Ishikawa (cell line): ENCODE data around the gene POLR2J.

Experiments
- CEBPB ChIP-seq: IDR thresholded peaks from 2 replicates; pipeline ENCODE4 v1.6.1; 2012
- CREB1 ChIP-seq: IDR thresholded peaks from 2 replicates; pipeline ENCODE4 v1.6.1; 2012; ENCODE audit warnings: low read depth
- EP300 ChIP-seq: IDR thresholded peaks from 2 replicates; pipeline ENCODE4 v1.6.1; 2012; ENCODE audit warnings: borderline replicate concordance
- FOXM1 ChIP-seq: IDR thresholded peaks from 2 replicates; pipeline ENCODE4 v1.6.1; 2012; ENCODE audit warnings: low read depth, borderline replicate concordance
- MAX ChIP-seq: IDR thresholded peaks from 2 replicates; pipeline ENCODE4 v1.6.1; 2012
- NFIC ChIP-seq: IDR thresholded peaks from 2 replicates; pipeline ENCODE4 v1.6.1; 2012
- RAD21 ChIP-seq: IDR thresholded peaks from 2 replicates; pipeline ENCODE4 v1.6.1; 2012; ENCODE audit warnings: low read depth
- REST ChIP-seq: IDR thresholded peaks from 2 replicates; pipeline ENCODE4 v1.6.1; 2012; ENCODE audit warnings: low read depth, mild to moderate bottlenecking
- TEAD4 ChIP-seq: IDR thresholded peaks from 2 replicates; pipeline ENCODE4 v1.6.1; 2012
- YY1 ChIP-seq: IDR thresholded peaks from 2 replicates; pipeline ENCODE4 v1.6.1; 2012; ENCODE audit warnings: low read depth

- TF ChIP-seq CEBPB (no peak), RAD21 (no peak), CREB1 (no peak), NFIC (no peak), FOXM1 (no peak), REST (no peak), MAX (no peak), EP300 (no peak), YY1 (no peak), TEAD4 (no peak)
These were observed 23.1 kb downstream of the POLR2J start for GRCh38 chr7:102455596-102455995.
